ENCODE results near the gene IGFBP7.

GRCh38 chr4:57097711-57098110 is 12.5 kb downstream of the IGFBP7 start:
- TF ChIP-seq CBX8 (IDR thresholded peaks at IDR 0.05; ENCODE audit: borderline replicate concordance, low read depth, low read length) (no peak), CTCF (IDR thresholded peaks at IDR 0.05; ENCODE audit: control extremely low read depth in 1 of 3, insufficient read depth in 1 of 3, low read depth in 1 of 3, low read length in 3 of 3) (no peak), RXRA (IDR thresholded peaks at IDR 0.05; ENCODE audit: insufficient read depth, low read depth, low read length) (no peak), CREB1 (IDR thresholded peaks at IDR 0.05) (no peak), RAD21 (IDR thresholded peaks at IDR 0.05 in 1 of 2, conservative IDR thresholded peaks at IDR 0.05 in 1 of 2; ENCODE audit: low read depth in 2 of 2, low read length in 2 of 2) (no peak), ZNF274 (IDR thresholded peaks at IDR 0.05; ENCODE audit: borderline replicate concordance, extremely low read depth, low read length) (no peak), CHD2 (IDR thresholded peaks at IDR 0.05; ENCODE audit: low read length) (no peak), EP300 (IDR thresholded peaks at IDR 0.05; ENCODE audit: borderline replicate concordance in 1 of 2, low read depth in 2 of 2, low read length in 2 of 2) (no peak), EZH2 (IDR thresholded peaks at IDR 0.05; ENCODE audit: low read depth, low read length, severe bottlenecking) (no peak), KDM1A (IDR thresholded peaks at IDR 0.05; ENCODE audit: borderline replicate concordance, low read length) (no peak), ASH2L (IDR thresholded peaks at IDR 0.05; ENCODE audit: low read length) (no peak), POLR2A (IDR thresholded peaks at IDR 0.05; ENCODE audit: control extremely low read depth in 1 of 2, low read depth in 2 of 2, low read length in 2 of 2) (no peak)
